T follicular helper cell (primary cell): ENCODE results near the gene CHRNA4.

Experiments used
- DNase-seq: peaks from one replicate; pipeline ENCODE4 v3.0.0-alpha.2; 2020; ENCODE audit warnings: low read depth
- total RNA-seq, 2 experiments: gene quantifications; one replicate each; lab custom pipeline; 2026; lab: John Stamatoyannopoulos, UW

CHRNA4 gene
- total RNA-seq, result 0 to 0.12 reads per million in 2 experiments

- no peak for DNase-seq
These were observed at the start of gene CHRNA4 for GRCh38 chr20:63360850-63361518. CHRNA4 (minus strand) TSS chr20:63361349; CDS start chr20:63361165, 184 bp downstream.

- DNase-seq, result no peak
These were observed 48.8 kb upstream of the CHRNA4 start for GRCh38 chr20:63409834-63410435.

- DNase-seq, result no peak
These were observed 48.1 kb upstream of the CHRNA4 start for GRCh38 chr20:63409066-63409833.

- no peak for DNase-seq
These were observed 47.5 kb upstream of the CHRNA4 start for GRCh38 chr20:63408684-63409046.

GRCh38 chr20:63407928-63408683 is 47.0 kb upstream of the CHRNA4 start:
- DNase-seq, result no peak

GRCh38 chr20:63406617-63407245 is 45.6 kb upstream of the CHRNA4 start:
- DNase-seq, result no peak

- no peak for DNase-seq
These were observed 44.9 kb upstream of the CHRNA4 start for GRCh38 chr20:63406011-63406410.

GRCh38 chr20:63405102-63405730 is 44.1 kb upstream of the CHRNA4 start:
- no peak for DNase-seq

- no peak for DNase-seq
These were observed 43.3 kb upstream of the CHRNA4 start for GRCh38 chr20:63404129-63405085.

- DNase-seq, result no peak
These were observed 42.4 kb upstream of the CHRNA4 start for GRCh38 chr20:63403403-63404105.

GRCh38 chr20:63402860-63403220 is 41.7 kb upstream of the CHRNA4 start:
- DNase-seq, result no peak

- no peak for DNase-seq
These were observed 41.2 kb upstream of the CHRNA4 start for GRCh38 chr20:63402181-63402859.

- DNase-seq, result no peak
These were observed 40.4 kb upstream of the CHRNA4 start for GRCh38 chr20:63401384-63402110.

- no peak for DNase-seq
These were observed 39.5 kb upstream of the CHRNA4 start for GRCh38 chr20:63400486-63401210.

GRCh38 chr20:63399596-63400375 is 38.6 kb upstream of the CHRNA4 start:
- DNase-seq, result no peak

- no peak for DNase-seq
These were observed 37.8 kb upstream of the CHRNA4 start for GRCh38 chr20:63398744-63399514.
